MM.1S (cell line): ENCODE measurements around the gene TCP11.

Experiments used
- EZH2phosphoT487 ChIP-seq: fragments of 300-600 bp; sonication (generic); IDR thresholded peaks from 2 replicates; pipeline ENCODE4 v1.6.1; 2018; ENCODE audit warnings: antibody characterized with exemption, low read length
- TF ChIP-seq, protein P1 (sequence below): fragments of 300-600 bp; sonication (generic); IDR thresholded peaks from 2 replicates; pipeline ENCODE4 v1.5.1; 2016; ENCODE audit warnings: antibody characterized with exemption, low read length, mixed read lengths

GRCh38 chr6:35181933-35182612, 40.9 kb upstream of the TCP11 start:
- no peak for TF ChIP-seq EZH2phosphoT487
- TF ChIP-seq, protein P1, sequence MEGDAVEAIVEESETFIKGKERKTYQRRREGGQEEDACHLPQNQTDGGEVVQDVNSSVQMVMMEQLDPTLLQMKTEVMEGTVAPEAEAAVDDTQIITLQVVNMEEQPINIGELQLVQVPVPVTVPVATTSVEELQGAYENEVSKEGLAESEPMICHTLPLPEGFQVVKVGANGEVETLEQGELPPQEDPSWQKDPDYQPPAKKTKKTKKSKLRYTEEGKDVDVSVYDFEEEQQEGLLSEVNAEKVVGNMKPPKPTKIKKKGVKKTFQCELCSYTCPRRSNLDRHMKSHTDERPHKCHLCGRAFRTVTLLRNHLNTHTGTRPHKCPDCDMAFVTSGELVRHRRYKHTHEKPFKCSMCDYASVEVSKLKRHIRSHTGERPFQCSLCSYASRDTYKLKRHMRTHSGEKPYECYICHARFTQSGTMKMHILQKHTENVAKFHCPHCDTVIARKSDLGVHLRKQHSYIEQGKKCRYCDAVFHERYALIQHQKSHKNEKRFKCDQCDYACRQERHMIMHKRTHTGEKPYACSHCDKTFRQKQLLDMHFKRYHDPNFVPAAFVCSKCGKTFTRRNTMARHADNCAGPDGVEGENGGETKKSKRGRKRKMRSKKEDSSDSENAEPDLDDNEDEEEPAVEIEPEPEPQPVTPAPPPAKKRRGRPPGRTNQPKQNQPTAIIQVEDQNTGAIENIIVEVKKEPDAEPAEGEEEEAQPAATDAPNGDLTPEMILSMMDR, result no peak
